Measurements from ENCODE around the gene CASR.

CASR gene

GRCh38 chr3:122294359-122294758 lies 110.9 kb downstream of the CASR start:
- Mint-ChIP-seq H3K4me1 (peaks cover 5% of the 10 kb centered on the region), H3K36me3 (ENCODE audit: low read depth) (no peaks in the 10 kb centered on the region), H3K27ac (no peak overlapping the region), H3K4me3 (no peak overlapping the region), H3K27me3 (ENCODE audit: low read depth) (no peaks in the 10 kb centered on the region), H3K9me3 (no peaks in the 10 kb centered on the region)
- TF ChIP-seq, protein P1, sequence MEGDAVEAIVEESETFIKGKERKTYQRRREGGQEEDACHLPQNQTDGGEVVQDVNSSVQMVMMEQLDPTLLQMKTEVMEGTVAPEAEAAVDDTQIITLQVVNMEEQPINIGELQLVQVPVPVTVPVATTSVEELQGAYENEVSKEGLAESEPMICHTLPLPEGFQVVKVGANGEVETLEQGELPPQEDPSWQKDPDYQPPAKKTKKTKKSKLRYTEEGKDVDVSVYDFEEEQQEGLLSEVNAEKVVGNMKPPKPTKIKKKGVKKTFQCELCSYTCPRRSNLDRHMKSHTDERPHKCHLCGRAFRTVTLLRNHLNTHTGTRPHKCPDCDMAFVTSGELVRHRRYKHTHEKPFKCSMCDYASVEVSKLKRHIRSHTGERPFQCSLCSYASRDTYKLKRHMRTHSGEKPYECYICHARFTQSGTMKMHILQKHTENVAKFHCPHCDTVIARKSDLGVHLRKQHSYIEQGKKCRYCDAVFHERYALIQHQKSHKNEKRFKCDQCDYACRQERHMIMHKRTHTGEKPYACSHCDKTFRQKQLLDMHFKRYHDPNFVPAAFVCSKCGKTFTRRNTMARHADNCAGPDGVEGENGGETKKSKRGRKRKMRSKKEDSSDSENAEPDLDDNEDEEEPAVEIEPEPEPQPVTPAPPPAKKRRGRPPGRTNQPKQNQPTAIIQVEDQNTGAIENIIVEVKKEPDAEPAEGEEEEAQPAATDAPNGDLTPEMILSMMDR (IDR thresholded peaks at IDR 0.05; ENCODE audit: unreplicated experiment in 3 of 3) = no peak

- TF ChIP-seq, protein P1 (IDR thresholded peaks at IDR 0.05; ENCODE audit: unreplicated experiment in 3 of 3) = no peak
- no peak overlapping the region for H3K27ac Mint-ChIP-seq
- H3K9me3 Mint-ChIP-seq = peaks cover 2% of the 10 kb centered on the region
- no peak overlapping the region for H3K4me3 Mint-ChIP-seq
- no peaks in the 10 kb centered on the region for H3K36me3 Mint-ChIP-seq (ENCODE audit: low read depth)
- no peaks in the 10 kb centered on the region for H3K27me3 Mint-ChIP-seq (ENCODE audit: low read depth)
- peaks cover 5% of the 10 kb centered on the region for H3K4me1 Mint-ChIP-seq
These were observed 112.0 kb downstream of the CASR start for GRCh38 chr3:122295266-122296062.

DNA sequence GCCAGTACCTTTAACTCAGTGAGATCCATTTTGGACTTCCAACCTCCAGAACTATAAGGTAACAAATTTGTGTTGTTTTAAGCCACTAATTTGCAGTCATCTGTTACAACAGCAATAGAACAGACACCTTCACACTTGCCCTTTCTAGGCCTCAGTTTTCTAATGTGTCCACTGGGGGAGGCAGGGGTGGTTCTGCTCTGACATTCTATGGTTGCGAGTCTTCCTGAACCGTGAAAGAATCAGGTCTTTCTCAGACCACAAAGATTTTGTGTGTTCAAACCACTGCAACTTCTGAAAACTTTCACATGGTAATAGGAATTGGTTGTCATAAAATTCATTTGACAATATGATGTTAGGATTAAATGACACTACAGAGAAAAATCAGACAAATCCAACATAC lies 114.8 kb downstream of the CASR start:
- no peak overlapping the region for H3K4me3 Mint-ChIP-seq
- TF ChIP-seq, protein P1 (IDR thresholded peaks at IDR 0.05; ENCODE audit: unreplicated experiment in 3 of 3) = no peak
- H3K27me3 Mint-ChIP-seq (ENCODE audit: low read depth) = no peaks in the 10 kb centered on the region
- H3K9me3 Mint-ChIP-seq = peaks cover 2% of the 10 kb centered on the region
- H3K27ac Mint-ChIP-seq = no peak overlapping the region
- no peaks in the 10 kb centered on the region for H3K36me3 Mint-ChIP-seq (ENCODE audit: low read depth)
- peaks cover 5% of the 10 kb centered on the region for H3K4me1 Mint-ChIP-seq

DNA sequence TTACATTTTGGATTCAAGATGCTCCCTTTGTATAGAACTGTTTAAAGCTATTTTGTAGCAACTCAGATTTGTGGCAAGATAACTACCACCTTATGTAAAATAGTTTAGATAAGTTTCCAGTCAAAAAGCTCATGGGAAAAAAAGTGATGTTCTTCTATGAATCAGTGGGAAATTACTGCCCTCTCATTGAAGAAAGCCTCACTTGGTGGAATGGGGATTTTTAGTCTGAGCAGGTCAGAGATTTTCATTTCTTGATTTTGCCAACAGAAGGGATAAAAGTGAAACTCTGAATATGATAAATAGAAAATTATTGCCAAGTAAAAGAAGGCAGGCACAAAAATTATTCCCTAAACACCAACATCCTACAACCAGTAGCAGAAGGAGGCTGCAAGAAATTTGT lies 115.7 kb downstream of the CASR start:
- H3K27ac Mint-ChIP-seq = no peak overlapping the region
- TF ChIP-seq, protein P1 (IDR thresholded peaks at IDR 0.05; ENCODE audit: unreplicated experiment in 3 of 3) = no peak
- no peaks in the 10 kb centered on the region for H3K36me3 Mint-ChIP-seq (ENCODE audit: low read depth)
- H3K9me3 Mint-ChIP-seq = peaks cover 2% of the 10 kb centered on the region
- no peak overlapping the region for H3K4me3 Mint-ChIP-seq
- H3K4me1 Mint-ChIP-seq = no peaks in the 10 kb centered on the region
- no peaks in the 10 kb centered on the region for H3K27me3 Mint-ChIP-seq (ENCODE audit: low read depth)

DNA sequence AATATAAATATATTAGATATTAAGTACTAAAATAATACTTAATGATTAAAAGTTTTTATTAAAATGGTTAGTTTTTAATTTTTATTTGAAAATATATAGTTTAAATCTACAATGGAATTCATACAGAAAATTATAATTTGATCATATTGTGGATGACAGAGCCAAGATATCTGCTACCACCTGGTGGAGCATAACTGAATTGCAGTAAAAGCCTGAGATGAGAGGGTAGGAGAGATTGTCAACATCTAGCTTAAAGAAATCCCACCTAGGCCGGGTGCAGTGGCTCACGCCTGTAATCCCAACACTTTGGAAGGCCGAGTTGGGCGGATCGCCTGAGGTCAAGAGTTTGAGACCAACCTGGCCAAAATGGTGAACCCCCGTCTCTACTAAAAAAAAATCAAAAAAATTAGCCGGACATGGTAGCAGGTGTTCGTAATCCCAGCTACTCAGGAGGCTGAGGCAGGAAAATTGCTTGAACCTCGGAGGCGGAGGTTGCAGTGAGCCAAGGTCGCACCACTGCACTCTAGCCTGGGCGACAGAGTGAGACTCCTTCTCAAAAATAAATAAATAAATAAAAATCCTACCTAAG lies 116.5 kb downstream of the CASR start:
- Mint-ChIP-seq H3K27me3 (ENCODE audit: low read depth) (no peaks in the 10 kb centered on the region), H3K27ac (no peak overlapping the region), H3K9me3 (peaks cover 2% of the 10 kb centered on the region), H3K4me3 (no peak overlapping the region), H3K36me3 (ENCODE audit: low read depth) (no peaks in the 10 kb centered on the region), H3K4me1 (no peaks in the 10 kb centered on the region)
- TF ChIP-seq, protein P1 (IDR thresholded peaks at IDR 0.05; ENCODE audit: unreplicated experiment in 3 of 3) = peak; percentile 26 to 51 (median 43)

GRCh38 chr3:122301063-122301462 lies 117.6 kb downstream of the CASR start:
- Mint-ChIP-seq H3K4me1 (no peaks in the 10 kb centered on the region), H3K27me3 (ENCODE audit: low read depth) (no peaks in the 10 kb centered on the region)

More at GRCh38 chr3:122301063-122301462, 117.6 kb downstream of the CASR start:
- Mint-ChIP-seq H3K9me3 (peaks cover 2% of the 10 kb centered on the region), H3K4me3 (no peak overlapping the region), H3K36me3 (ENCODE audit: low read depth) (no peaks in the 10 kb centered on the region), H3K27ac (no peak overlapping the region)
- TF ChIP-seq, protein P1 (IDR thresholded peaks at IDR 0.05; ENCODE audit: unreplicated experiment in 3 of 3) = no peak

All from nephron (organoid).